HCT116 (cell line): Measurements from ENCODE around the gene TOLLIP. TPM values are rescaled to one million over a fixed set of nuclear protein-coding genes. Genes with fewer than 3 reads are reported as not detected.

Experiments used
- ATAC-seq: fragments of 200-7000 bp; cut with Tn5 transposase; 2 replicates; pipeline ENCODE4 v1.9.1; 2020; ENCODE audit warnings: mild to moderate bottlenecking, moderate library complexity
- BruUV-seq: library from RNA; stranded (reverse); fragments of 400-500 nt; replicated peaks from 2 replicates; lab custom pipeline; 2021; lab: Mats Ljungman, UMichigan
- CTCF ChIA-PET: fragments of 300-600 bp; sonication (Branson Sonifier 250); formaldehyde crosslinking; loops from one replicate; lab custom pipeline; 2021; ENCODE audit warnings: antibody characterized with exemption; lab: Charles Lee
- POLR2A ChIA-PET: fragments of 300-600, 350-600 bp; sonication (Branson Sonifier 250); formaldehyde crosslinking; loops from one replicate; lab custom pipeline; 2021; ENCODE audit warnings: antibody characterized with exemption; lab: Charles Lee
- RAD21 ChIA-PET, 2 experiments: fragments of 300-600 bp; sonication (Branson Sonifier 250); formaldehyde crosslinking; loops; one replicate each; lab custom pipeline; 2023; ENCODE audit warnings: low total read pairs in 2 of 2; ENCODE audit not compliant: uncharacterized antibody in 2 of 2, unreplicated experiment in 2 of 2, low non-redundant PET in 1 of 2; lab: Charles Lee
- DNase-seq: peaks from one replicate; pipeline ENCODE4 v3.0.0-alpha.2; 2010; ENCODE audit warnings: low read depth, low spot score
- H2AFZ ChIP-seq: fragments of 200-600 bp; shearing (Covaris generic), sonication (generic); 2 replicates; pipeline ENCODE4 v1.6.1; 2017; ENCODE audit warnings: low read depth, mixed run types, mixed read lengths, antibody characterized with exemption, low read length; ENCODE audit not compliant: poor library complexity, severe bottlenecking
- H3K27ac ChIP-seq: 2 replicates; pipeline ENCODE4 v1.5.1; 2012; ENCODE audit warnings: low read depth, low read length
- H3K27me3 ChIP-seq: fragments of 200-600 bp; sonication (generic); 2 replicates; pipeline ENCODE4 v1.6.1; 2016; ENCODE audit warnings: mixed run types, low read length, mixed read lengths; ENCODE audit not compliant: insufficient read depth
- H3K36me3 ChIP-seq, 2 experiments: fragments of 200-500 bp in 1 of 2; fragments of 200-600 bp in 1 of 2; sonication (Bioruptor generic) in 1 of 2; sonication (generic) in 1 of 2; 2 replicates each; pipeline versions ENCODE4 v1.5.1 to v1.6.1; 2014 to 2016; ENCODE audit warnings: low read length in 2 of 2, inconsistent platforms in 1 of 2, mixed read lengths in 1 of 2, mixed run types in 1 of 2; ENCODE audit not compliant: insufficient read depth in 2 of 2, control insufficient read depth in 1 of 2
- H3K4me1 ChIP-seq, 2 experiments: fragments of 200-600 bp in 1 of 2; sonication (generic) in 1 of 2; 2 replicates each; pipeline versions ENCODE4 v1.5.1 to v1.6.1; 2012 to 2017; ENCODE audit warnings: low read length in 2 of 2, inconsistent platforms in 1 of 2, mild to moderate bottlenecking in 1 of 2, mixed read lengths in 1 of 2, mixed run types in 1 of 2, moderate library complexity in 1 of 2; ENCODE audit not compliant: insufficient read depth in 2 of 2, control insufficient read depth in 1 of 2
- H3K4me2 ChIP-seq: fragments of 200-600 bp; sonication (generic); 2 replicates; pipeline ENCODE4 v1.6.1; 2017; ENCODE audit warnings: mixed run types, low read length, mixed read lengths
- H3K4me3 ChIP-seq, 2 experiments: fragments of 200-600 bp in 1 of 2; sonication (generic) in 1 of 2; replicated peaks in 1 of 2; 2 replicates each; pipeline ENCODE4 v1.5.1; 2011 to 2016; ENCODE audit warnings: low read length in 2 of 2, control low read depth in 1 of 2, low read depth in 1 of 2, mild to moderate bottlenecking in 1 of 2, mixed read lengths in 1 of 2, mixed run types in 1 of 2
- H3K79me2 ChIP-seq: fragments of 200-600 bp; sonication (generic); 2 replicates; pipeline ENCODE4 v1.6.1; 2017; ENCODE audit warnings: mild to moderate bottlenecking, mixed run types, low read length, moderate library complexity, mixed read lengths; ENCODE audit not compliant: insufficient read depth
- H3K9ac ChIP-seq: fragments of 200-600 bp; sonication (generic); 2 replicates; pipeline ENCODE4 v1.6.1; 2016; ENCODE audit warnings: low read length, mixed read lengths
- H3K9me2 ChIP-seq: fragments of 200-600 bp; sonication (generic), shearing (Covaris generic); 2 replicates; pipeline ENCODE4 v1.6.1; 2017; ENCODE audit warnings: mixed run types, mild to moderate bottlenecking, moderate library complexity; ENCODE audit not compliant: insufficient read depth
- H3K9me3 ChIP-seq, 2 experiments: fragments of 200-500 bp in 1 of 2; fragments of 200-600 bp in 1 of 2; sonication (Bioruptor generic) in 1 of 2; sonication (generic) in 1 of 2; 2 replicates each; pipeline ENCODE4 v1.6.1; 2014 to 2017; ENCODE audit warnings: low read length in 2 of 2, mixed read lengths in 2 of 2, inconsistent platforms in 1 of 2, low read depth in 1 of 2, mild to moderate bottlenecking in 1 of 2, mixed run types in 1 of 2, moderate library complexity in 1 of 2; ENCODE audit not compliant: control insufficient read depth in 1 of 2, insufficient read depth in 1 of 2
- H4K20me1 ChIP-seq: fragments of 200-600 bp; sonication (generic), shearing (Covaris generic); 2 replicates; pipeline ENCODE4 v1.6.1; 2017; ENCODE audit warnings: mixed run types, mild to moderate bottlenecking, moderate library complexity; ENCODE audit not compliant: insufficient read depth
- ATF3 ChIP-seq: IDR thresholded peaks from 2 replicates; pipeline ENCODE4 v1.6.1; 2012
- ELF1 ChIP-seq: IDR thresholded peaks from 2 replicates; pipeline ENCODE4 v1.6.1; 2012; ENCODE audit warnings: low read depth, borderline replicate concordance
- JUND ChIP-seq: IDR thresholded peaks from 2 replicates; pipeline ENCODE4 v1.6.1; 2012
- POLR2A ChIP-seq: IDR thresholded peaks from 2 replicates; pipeline ENCODE4 v1.7.0; 2011; ENCODE audit warnings: borderline replicate concordance; ENCODE audit not compliant: insufficient read depth, insufficient read length; ENCODE audit errors: extremely low read depth
- RAD21 ChIP-seq: IDR thresholded peaks from 2 replicates; pipeline ENCODE4 v1.6.1; 2012; ENCODE audit warnings: low read depth, mild to moderate bottlenecking
- REST ChIP-seq: IDR thresholded peaks from 2 replicates; pipeline ENCODE4 v1.6.1; 2012; ENCODE audit warnings: low read depth
- SIN3A ChIP-seq: IDR thresholded peaks from 2 replicates; pipeline ENCODE4 v1.6.1; 2012; ENCODE audit warnings: low read depth
- SP1 ChIP-seq: IDR thresholded peaks from 2 replicates; pipeline ENCODE4 v1.6.1; 2012; ENCODE audit warnings: low read depth
- TCF7L2 ChIP-seq: IDR thresholded peaks from 2 replicates; pipeline ENCODE4 v1.7.0; 2011; ENCODE audit warnings: borderline replicate concordance, inconsistent platforms; ENCODE audit not compliant: insufficient read depth, insufficient read length; ENCODE audit errors: extremely low read depth
- YY1 ChIP-seq: IDR thresholded peaks from 2 replicates; pipeline ENCODE4 v1.6.1; 2011; ENCODE audit warnings: low read length, low read depth, moderate library complexity, mild to moderate bottlenecking; ENCODE audit not compliant: insufficient replicate concordance; ENCODE audit errors: extremely low read depth
- intact Hi-C: fragments of 100-400 bp; cut with micrococcal nuclease; formaldehyde crosslinking; loops from 2 replicates; pipeline ENCODE4 v1.10.0; 2022
- total RNA-seq: library from RNA; stranded (reverse); gene quantifications from one replicate; pipeline ENCODE4 v1.2.1, GENCODE V29; 2021; ENCODE audit not compliant: unreplicated experiment

Gene TOLLIP
- total RNA-seq, 1 experiment from 2014 or later: 28.5 TPM

- H3K4me3 ChIP-seq: no peak overlapping the region
- no peaks in the 10 kb centered on the region for H3K9me3 ChIP-seq
- no peak for DNase-seq
- H3K27ac ChIP-seq: no peak overlapping the region
- H3K79me2 ChIP-seq: no peaks in the 10 kb centered on the region
- no peaks in the 10 kb centered on the region for H3K27me3 ChIP-seq
- BruUV-seq: no TSS peak
- H3K36me3 ChIP-seq: no peaks in the 10 kb centered on the region
- intact Hi-C loops: no loop called here
- CTCF ChIA-PET: no interaction called here
- H3K9me2 ChIP-seq: no peaks in the 10 kb centered on the region
- POLR2A ChIA-PET: no interaction called here
- H4K20me1 ChIP-seq: no peaks in the 10 kb centered on the region
- TF ChIP-seq REST (peak; percentile 96), SP1 (no peak), POLR2A (no peak)
- no peak overlapping the region for H3K9ac ChIP-seq
- no peak overlapping the region for H3K4me2 ChIP-seq
- H3K4me1 ChIP-seq: peaks cover 0 to 3% of the 10 kb centered on the region in 2 experiments; a peak in 1 of 4 replicates
- RAD21 ChIA-PET: interaction anchor here in 1 of 2 experiments (0.7 kb wide), 1 partner anchor 125 kb away, joined by 3 read pairs; no protein-coding TSS in a partner anchor
- no peak overlapping the region for H2AFZ ChIP-seq
- peak; percentile 71 for ATAC-seq
These were observed 70.5 kb downstream of the TOLLIP start for GRCh38 chr11:1238767-1239595.

DNA sequence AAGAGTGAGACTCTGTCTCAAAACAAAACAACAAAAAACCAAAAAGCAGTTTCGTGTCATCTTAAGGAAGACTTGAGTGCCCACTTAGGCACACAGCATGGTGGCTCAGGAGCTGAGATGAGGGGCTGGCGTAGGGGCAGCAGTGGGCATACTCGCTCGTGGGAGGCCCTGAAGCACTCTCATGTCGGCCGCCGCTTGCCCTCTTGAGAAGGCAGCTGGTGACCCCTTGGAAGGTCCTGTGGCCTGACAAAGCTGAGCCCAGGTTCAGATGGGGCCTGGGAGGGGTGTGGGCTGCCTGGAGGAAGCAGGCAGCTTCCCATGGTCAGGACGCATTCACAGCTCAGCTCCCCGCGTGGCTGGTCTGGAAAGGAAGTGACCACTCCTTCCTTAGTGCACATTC lies 71.6 kb downstream of the TOLLIP start:
- intact Hi-C loops: no loop called here
- ChIA-PET POLR2A (no interaction called here), RAD21 (no interaction called here)

More for the DNA sequence above, 71.6 kb downstream of the TOLLIP start:
- H3K27ac ChIP-seq: no peak overlapping the region
- H3K4me2 ChIP-seq: no peak overlapping the region
- no peak overlapping the region for H2AFZ ChIP-seq
- no peaks in the 10 kb centered on the region for H3K79me2 ChIP-seq
- no TSS peak for BruUV-seq
- peaks cover 0 to 6% of the 10 kb centered on the region in 2 experiments; a peak in 1 of 4 replicates for H3K4me1 ChIP-seq
- no peak overlapping the region for H3K9ac ChIP-seq
- H4K20me1 ChIP-seq: no peaks in the 10 kb centered on the region
- no peak overlapping the region for H3K4me3 ChIP-seq
- no peaks in the 10 kb centered on the region for H3K27me3 ChIP-seq
- DNase-seq (no peak), ATAC-seq (no peak)
- H3K9me2 ChIP-seq: no peaks in the 10 kb centered on the region
- CTCF ChIA-PET: no interaction called here
- H3K36me3 ChIP-seq: no peaks in the 10 kb centered on the region
- TF ChIP-seq TCF7L2 (no peak), REST (no peak), SIN3A (no peak), ATF3 (no peak), RAD21 (no peak), JUND (no peak), YY1 (no peak), ELF1 (no peak)
- H3K9me3 ChIP-seq: no peaks in the 10 kb centered on the region
